K562 (cell line): ENCODE data around the gene ITPKB. TPM values are rescaled to one million over a fixed set of nuclear protein-coding genes. Genes with fewer than 3 reads are reported as not detected.

Experiments used
- ATAC-seq: fragments of 200-7000 bp; cut with Tn5 transposase; 3 replicates; pipeline ENCODE4 v1.9.1; 2020; ENCODE audit warnings: moderate library complexity
- BruUV-seq: library from RNA; stranded (reverse); fragments of 400-500 nt; replicated peaks from 2 replicates; lab custom pipeline; 2021; lab: Mats Ljungman, UMichigan
- CTCF ChIA-PET: fragments of 300-600 bp; formaldehyde crosslinking; extraction: SDS; loops from one replicate; lab custom pipeline; 2021; ENCODE audit warnings: low intra/inter-chr PET ratio; lab: Yijun Ruan, JAX
- POLR2A ChIA-PET: fragments of 300-600, 350-650 bp; sonication (Branson Sonifier 250); formaldehyde crosslinking; extraction: SDS; loops from one replicate; lab custom pipeline; 2021; ENCODE audit warnings: antibody characterized with exemption, inconsistent platforms; lab: Yijun Ruan, JAX
- DNase-seq, 4 experiments: peaks; one replicate each; pipeline versions ENCODE4 v3.0.0 to v3.0.0-alpha.2; 2011 to 2018; ENCODE audit warnings: low spot score in 3 of 4, mixed read lengths in 3 of 4; ENCODE audit errors: extremely low read depth in 1 of 4
- FAIRE-seq: peaks from 2 replicates; lab custom pipeline; 2011; peaks lifted over from hg19 to GRCh38; lab: Jason Lieb, UNC
- H2AFZ ChIP-seq: 2 replicates; pipeline ENCODE4 v1.6.0; 2011; ENCODE audit warnings: low read depth, low read length, control low read depth, inconsistent platforms
- H3K27ac ChIP-seq: fragments of 200-600 bp; 3 replicates; pipeline ENCODE4 v1.8.0; 2011; ENCODE audit warnings: low read depth, mild to moderate bottlenecking, control low read depth, inconsistent platforms, low read length, moderate library complexity, mixed read lengths; ENCODE audit errors: extremely low read depth
- H3K27me3 ChIP-seq, 2 experiments: fragments of 300-600 bp in 1 of 2; 2 replicates in 1 of 2; 3 replicates in 1 of 2; pipeline versions ENCODE4 v1.6.0 to v1.8.0; 2011; ENCODE audit warnings: inconsistent platforms in 2 of 2, low read length in 2 of 2, mild to moderate bottlenecking in 1 of 2, mixed read lengths in 1 of 2, moderate library complexity in 1 of 2; ENCODE audit not compliant: control insufficient read depth in 2 of 2, insufficient read depth in 2 of 2
- H3K36me3 ChIP-seq: fragments of 300-600 bp; 3 replicates; pipeline ENCODE4 v1.8.0; 2011; ENCODE audit warnings: mild to moderate bottlenecking, low read length, inconsistent platforms; ENCODE audit not compliant: control insufficient read depth, insufficient read depth
- H3K4me1 ChIP-seq, 2 experiments: fragments of 200-600 bp in 1 of 2; replicated peaks in 1 of 2; 2 replicates in 1 of 2; 3 replicates in 1 of 2; pipeline versions ENCODE4 v1.5.1 to v1.8.0; 2011; ENCODE audit warnings: inconsistent platforms in 2 of 2, low read length in 2 of 2, mild to moderate bottlenecking in 1 of 2, mixed read lengths in 1 of 2, moderate library complexity in 1 of 2; ENCODE audit not compliant: control insufficient read depth in 2 of 2, insufficient read depth in 2 of 2
- H3K4me2 ChIP-seq: 2 replicates; pipeline ENCODE4 v1.6.1; 2011; ENCODE audit warnings: low read length, control low read depth, inconsistent platforms, mixed read lengths; ENCODE audit not compliant: insufficient read depth
- H3K4me3 ChIP-seq: fragments of 200-600 bp; sonication (generic), shearing (Covaris generic); 2 replicates; pipeline ENCODE4 v1.5.1; 2016; ENCODE audit warnings: control low read depth, inconsistent platforms
- H3K79me2 ChIP-seq: fragments of 200-600 bp; 3 replicates; pipeline ENCODE4 v1.8.0; 2011; ENCODE audit warnings: low read length, inconsistent platforms; ENCODE audit not compliant: control insufficient read depth, insufficient read depth
- H3K9ac ChIP-seq, 2 experiments: 2 replicates each; pipeline versions ENCODE4 v1.6.0 to v1.6.1; 2011; ENCODE audit warnings: low read depth in 2 of 2, low read length in 2 of 2, control low read depth in 1 of 2, inconsistent platforms in 1 of 2, mild to moderate bottlenecking in 1 of 2, mixed read lengths in 1 of 2; ENCODE audit not compliant: insufficient read depth in 1 of 2
- H3K9me1 ChIP-seq: one replicate; pipeline ENCODE4 v1.6.0; 2011; ENCODE audit warnings: inconsistent platforms, mild to moderate bottlenecking, low read length, moderate library complexity; ENCODE audit not compliant: control insufficient read depth, insufficient read depth
- H3K9me3 ChIP-seq: replicated peaks from 2 replicates; pipeline ENCODE4 v1.5.1; 2011; ENCODE audit warnings: low read depth, low read length, inconsistent platforms; ENCODE audit not compliant: control insufficient read depth, insufficient read depth
- H4K20me1 ChIP-seq: replicated peaks from 2 replicates; pipeline ENCODE4 v1.6.1; 2011; ENCODE audit warnings: low read length, inconsistent platforms, mixed read lengths; ENCODE audit not compliant: control insufficient read depth, insufficient read depth
- GABPB2 ChIP-seq: fragments of 250-450 bp; sonication (Bioruptor Pico); conservative IDR thresholded peaks from 2 replicates; pipeline ENCODE4 v1.5.1; 2021; ENCODE audit warnings: mild to moderate bottlenecking
- STAT5B ChIP-seq: fragments of 250-450 bp; sonication (Bioruptor Pico); IDR thresholded peaks from 2 replicates; pipeline ENCODE4 v1.8.0; 2021; ENCODE audit warnings: mild to moderate bottlenecking, inconsistent platforms
- TFAP4 ChIP-seq: sonication (generic); formaldehyde crosslinking; IDR thresholded peaks from 2 replicates; pipeline ENCODE4 v1.8.0; 2022; ENCODE audit warnings: missing genetic modification reagents, mild to moderate bottlenecking, moderate library complexity, borderline replicate concordance
- VEZF1 ChIP-seq: fragments of 200-800 bp; sonication (Bioruptor generic); IDR thresholded peaks from 2 replicates; pipeline ENCODE4 v1.6.1; 2017; ENCODE audit warnings: missing genetic modification characterization, missing compliant biosample characterization
- ZNF395 ChIP-seq: fragments of 200-800 bp; sonication (Bioruptor generic); IDR thresholded peaks from 2 replicates; pipeline ENCODE4 v1.6.1; 2017; ENCODE audit warnings: missing genetic modification characterization, missing compliant biosample characterization
- WGBS: fragments of 100-300 bp; shearing (Covaris generic); methylation state at CpG from one replicate; pipeline ENCODE4 v1.1.6; 2016; ENCODE audit warnings: low coverage, mixed read lengths; ENCODE audit not compliant: insufficient coverage; ENCODE audit errors: missing lambda C conversion rate; 5-methylcytosine and 5-hydroxymethylcytosine counted together
- in situ Hi-C: fragments of 300-500 bp; cut with MboI; formaldehyde crosslinking; loops from 4 replicates; pipeline ENCODE4 v1.15.0; 2018; ENCODE audit warnings: inconsistent platforms, mixed read lengths
- intact Hi-C: fragments of 100-400 bp; cut with micrococcal nuclease; formaldehyde crosslinking; loops from 2 replicates; pipeline ENCODE4 v1.14.2; 2022
- polyA plus RNA-seq, 8 experiments: library from polyadenylated mRNA; depleted of rRNA in 4 of 8; stranded (reverse) in 5 of 8; unstranded in 3 of 8; fragments of >200 nt; fragmentation: Nextera tagmentation in 2 of 8; fragmentation: Illumina TruSeq in 1 of 8; extraction: Ambion mirVana in 2 of 8; extraction: Trizol in 1 of 8; gene quantifications; 2 replicates each; pipeline versions ENCODE4 v1.2.1 to v1.2.3, GENCODE V29; 2011 to 2014; ENCODE audit warnings: inconsistent platforms in 1 of 8, missing spikeins in 1 of 8
- total RNA-seq, 7 experiments: library from RNA; depleted of rRNA in 6 of 7; stranded (reverse); fragments of >200 nt in 6 of 7; fragmentation: Illumina TruSeq in 2 of 7; extraction: Trizol in 2 of 7; gene quantifications; 2 replicates each; pipeline versions ENCODE4 v1.2.1 to v1.2.3, GENCODE V29; 2011 to 2021; ENCODE audit warnings: low replicate concordance in 1 of 7

Gene ITPKB
- total and polyA plus RNA-seq, 9 of the 15 experiments (the other 6 are each of a cell fraction or from before 2014, with no cell fraction given) = 0.01 to 0.22 TPM; not detected in 7

GRCh38 chr1:226686440-226687425, 52.3 kb downstream of the ITPKB start:
- DNase-seq (no peak), ATAC-seq (no peak), FAIRE-seq (no peak)
- Histone ChIP-seq H3K4me2 (no peak overlapping the region), H3K4me3 (no peak overlapping the region), H3K36me3 (no peaks in the 10 kb centered on the region), H3K9me1 (no peaks in the 10 kb centered on the region), H3K27me3 (peaks cover 48 to 66% of the 10 kb centered on the region in 2 experiments; a peak in 4 of 5 replicates), H3K27ac (no peak overlapping the region), H4K20me1 (no peaks in the 10 kb centered on the region), H3K79me2 (no peaks in the 10 kb centered on the region), H3K4me1 (no peaks in the 10 kb centered on the region), H2AFZ (no peak overlapping the region), H3K9me3 (no peaks in the 10 kb centered on the region), H3K9ac (no peak overlapping the region)
- TF ChIP-seq GABPB2 (no peak), ZNF395 (no peak), STAT5B (CRISPR knock-in tag) (no peak), TFAP4 (CRISPR knock-in tag) (no peak), VEZF1 (CRISPR knock-in tag) (no peak)
- intact Hi-C loops = no loop called here
- ChIA-PET CTCF (interaction anchor here (0.6 kb wide), 1 partner anchor 55 kb away, joined by 3 read pairs; no protein-coding TSS in a partner anchor), POLR2A (no interaction called here)
- in situ Hi-C loops = no loop called here
- no TSS peak for BruUV-seq
- 1% methylated on average over 12 of the region's 12 CpGs for WGBS
